ENCODE data around the gene ANGEL2. TPM values are rescaled to one million over a fixed set of nuclear protein-coding genes. Genes with fewer than 3 reads are reported as not detected.
"Not testable (repeated sequence)": the region's sequence is repeated elsewhere in the genome, so short reads cannot be mapped to it uniquely, and the experiment has no call there.

Gene ANGEL2
- total and polyA plus RNA-seq, 11 donors = 9.2 to 26.6 (median 14.5) TPM

DNA sequence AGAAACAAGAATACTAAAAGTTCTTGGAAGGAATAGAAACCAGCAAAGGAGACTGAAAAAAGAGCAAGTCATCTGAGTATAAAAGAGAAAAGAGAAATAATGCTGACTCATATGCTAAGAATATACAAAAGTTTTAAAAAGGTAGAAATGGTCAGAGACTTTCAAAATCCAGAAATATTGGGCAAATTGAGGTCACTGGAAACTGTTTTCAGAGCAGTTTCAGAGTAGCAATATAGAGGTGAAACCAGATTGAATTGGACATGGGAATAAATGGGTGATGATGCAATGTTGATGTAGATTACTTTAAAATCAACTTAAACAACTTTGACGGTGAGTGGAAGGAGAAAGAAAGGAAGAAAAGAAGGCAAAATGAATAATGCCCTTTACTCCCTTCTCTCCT is 33.6 kb upstream of the ANGEL2 start:
- TF ChIP-seq POLR2A (IDR thresholded peaks at IDR 0.05) (no peak), CTCF (IDR thresholded peaks at IDR 0.05) (no peak)
- no peak for DNase-seq
- no peaks in the 10 kb centered on the region for H3K9me3 ChIP-seq
- no peak overlapping the region for H3K27ac ChIP-seq
- intact Hi-C loops (cut with DNase I) = no loop called here
- H3K36me3 ChIP-seq = no peaks in the 10 kb centered on the region
- H3K4me3 ChIP-seq = no peak overlapping the region
- WGBS, 4 donors = 79 to 96% (median 93%) methylated on average over 1 of the region's 1 CpG
- peaks cover 0 to 23% (median 12%) of the 10 kb centered on the region in 12 donors for H3K4me1 ChIP-seq
- peaks cover 0 to 42% (median 10%) of the 10 kb centered on the region in 9 donors for H3K27me3 ChIP-seq
- no peak for ATAC-seq

DNA sequence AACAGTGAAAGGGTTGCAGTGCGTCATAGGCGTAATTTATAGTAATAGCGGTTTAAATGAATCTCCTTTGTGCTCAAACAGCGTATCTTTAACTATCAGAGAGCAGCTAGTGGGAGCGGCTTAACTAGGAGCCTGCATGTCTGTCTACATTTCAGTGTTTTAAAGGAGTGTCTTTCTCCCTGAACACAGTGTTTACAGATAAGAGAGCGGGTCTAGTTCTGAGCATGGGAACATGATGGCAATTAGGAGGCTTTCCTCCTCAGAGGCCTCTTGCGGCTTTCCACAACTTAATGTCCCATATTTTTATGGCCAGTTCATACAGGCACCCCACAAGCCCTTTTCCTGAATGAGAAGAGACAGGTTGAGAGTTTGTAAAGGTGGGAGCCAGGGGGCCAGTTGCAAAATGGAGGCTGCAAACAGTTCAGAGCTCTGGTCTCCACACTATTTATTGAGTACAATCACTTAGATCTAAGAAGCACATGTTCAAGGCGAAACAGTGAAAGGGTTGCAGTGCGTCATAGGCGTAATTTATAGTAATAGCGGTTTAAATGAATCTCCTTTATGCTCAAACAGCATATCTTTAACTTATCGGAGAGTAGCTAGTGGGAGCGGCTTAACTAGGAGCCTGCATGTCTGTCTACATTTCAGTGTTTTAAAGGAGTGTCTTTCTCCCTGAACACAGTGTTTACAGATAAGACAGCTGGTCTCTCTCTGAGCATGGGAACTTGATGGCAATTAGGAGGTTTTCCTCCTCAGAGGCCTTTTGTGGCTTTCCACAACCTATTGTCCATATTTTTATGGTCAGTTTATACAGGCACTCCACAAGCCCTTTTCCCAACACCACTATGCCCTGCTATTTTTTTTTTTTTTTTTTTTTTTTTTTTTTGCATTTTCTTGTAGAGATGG is 29.9 kb upstream of the ANGEL2 start:
- H3K4me1 ChIP-seq; H3K27ac ChIP-seq; H3K36me3 ChIP-seq; DNase-seq; H3K4me3 ChIP-seq; H3K9me3 ChIP-seq; ATAC-seq; intact Hi-C loops (cut with DNase I): not testable (repeated sequence)
- 77 to 81% (median 79%) methylated on average over 13 of the region's 13 CpGs for WGBS, 4 donors
- peaks cover 0 to 45% (median 10%) of the 10 kb centered on the region in 9 donors for H3K27me3 ChIP-seq

DNA sequence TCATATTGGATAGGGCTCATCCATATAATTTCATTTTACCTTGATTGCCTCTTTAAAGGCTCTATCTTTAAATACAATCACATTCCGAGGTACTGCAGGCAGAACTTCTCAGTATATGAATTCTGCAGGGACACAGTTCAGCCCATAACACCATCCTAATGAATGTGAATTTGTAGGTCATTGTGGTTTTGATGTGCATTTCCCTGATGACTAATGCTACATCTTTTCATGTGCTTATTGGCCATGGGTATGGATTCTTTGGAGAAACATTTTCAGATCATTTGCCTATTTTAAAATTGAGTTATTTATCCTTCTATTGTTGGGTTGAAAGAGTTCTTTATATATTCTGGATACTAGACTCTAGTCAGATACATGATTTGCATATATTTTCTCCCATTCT is 25.8 kb upstream of the ANGEL2 start:
- no peak overlapping the region for H3K27ac ChIP-seq
- no peak for TF ChIP-seq CTCF (IDR thresholded peaks at IDR 0.05)
- no peak for TF ChIP-seq POLR2A (IDR thresholded peaks at IDR 0.05)
- ATAC-seq = no peak
- H3K27me3 ChIP-seq = peaks cover 0 to 38% (median 3%) of the 10 kb centered on the region in 9 donors
- H3K9me3 ChIP-seq = no peaks in the 10 kb centered on the region
- H3K4me1 ChIP-seq = no peaks in the 10 kb centered on the region
- intact Hi-C loops (cut with DNase I) = no loop called here
- H3K36me3 ChIP-seq = no peaks in the 10 kb centered on the region
- DNase-seq = no peak
- H3K4me3 ChIP-seq = no peak overlapping the region
- 67 to 80% (median 73%) methylated on average over 1 of the region's 1 CpG for WGBS, 4 donors

DNA sequence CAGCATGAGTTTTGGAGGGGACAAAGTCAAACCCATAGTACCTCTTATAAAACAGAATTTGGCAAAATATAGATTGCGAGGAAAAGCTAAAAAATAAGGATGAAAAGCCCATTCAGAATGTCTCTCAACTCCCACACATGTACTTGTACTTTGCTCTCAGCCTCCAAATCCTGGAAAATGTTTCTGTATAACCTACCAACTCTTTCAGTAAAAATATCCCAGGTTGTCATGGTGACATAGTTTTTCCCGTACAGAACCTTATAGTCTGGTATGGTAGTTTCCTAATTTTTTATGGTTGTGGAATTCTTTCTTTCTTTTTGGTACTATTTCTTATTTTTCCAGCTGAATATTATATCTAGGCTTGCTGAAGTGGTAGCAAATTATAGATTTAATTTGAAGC is 19.9 kb upstream of the ANGEL2 start:
- TF ChIP-seq POLR2A (IDR thresholded peaks at IDR 0.05) = no peak
- TF ChIP-seq CTCF (IDR thresholded peaks at IDR 0.05) = no peak
- peaks cover 0 to 38% (median 6%) of the 10 kb centered on the region in 9 donors for H3K27me3 ChIP-seq

More for the DNA sequence above, 19.9 kb upstream of the ANGEL2 start:
- Histone ChIP-seq H3K9me3 (no peaks in the 10 kb centered on the region), H3K27ac (no peak overlapping the region), H3K4me1 (no peaks in the 10 kb centered on the region), H3K4me3 (no peak overlapping the region), H3K36me3 (no peaks in the 10 kb centered on the region)
- ATAC-seq (no peak), DNase-seq (no peak)
- intact Hi-C loops (cut with DNase I) = no loop called here
- WGBS, 4 donors = 79 to 84% (median 81%) methylated on average over 2 of the region's 2 CpGs

All from heart left ventricle (tissue), 16 donors.